Embryonic facial prominence (tissue), 1 donor: ENCODE measurements around the gene CALML4.

ENCODE experiments used
- DNase-seq: peaks from one replicate; pipeline ENCODE4 v3.0.0-alpha.2; 2016; ENCODE audit errors: extremely low spot score

CALML4 gene

GRCh38 chr15:68143785-68144184 lies 61.3 kb downstream of the CALML4 start:
- no peak for DNase-seq

- no peak for DNase-seq
Observed at GRCh38 chr15:68143129-68143528, 62.0 kb downstream of the CALML4 start.
